ENCODE results near the gene HABP4.

The HABP4 gene

GRCh38 chr9:96519095-96519494 lies 69.1 kb downstream of the HABP4 start:
- H3K79me2 ChIP-seq = no peaks in the 10 kb centered on the region
- no peak overlapping the region for H3K4me2 ChIP-seq (ENCODE audit: low read length)
- H3K27ac ChIP-seq = no peak overlapping the region
- no peak for TF ChIP-seq CTCF (IDR thresholded peaks at IDR 0.05)
- no peaks in the 10 kb centered on the region for H3K4me1 ChIP-seq
- no peaks in the 10 kb centered on the region for H3K36me3 ChIP-seq (ENCODE audit: control insufficient read depth, insufficient read depth, low read length)
- H3K27me3 ChIP-seq (ENCODE audit: control insufficient read depth, insufficient read depth, low read length) = no peaks in the 10 kb centered on the region
- H2AFZ ChIP-seq = no peak overlapping the region
- no peak overlapping the region for H3K4me3 ChIP-seq (ENCODE audit: low read depth, low read length)
- H3K9me3 ChIP-seq (ENCODE audit: control insufficient read depth, low read length) = no peaks in the 10 kb centered on the region
- H3K9ac ChIP-seq = no peak overlapping the region

GRCh38 chr9:96519787-96520186 lies 69.8 kb downstream of the HABP4 start:
- H3K4me3 ChIP-seq (ENCODE audit: low read depth, low read length) = no peak overlapping the region
- H3K27me3 ChIP-seq (ENCODE audit: control insufficient read depth, insufficient read depth, low read length) = no peaks in the 10 kb centered on the region
- H2AFZ ChIP-seq = no peak overlapping the region
- no peak overlapping the region for H3K9ac ChIP-seq
- TF ChIP-seq CTCF (IDR thresholded peaks at IDR 0.05) = no peak
- no peaks in the 10 kb centered on the region for H3K4me1 ChIP-seq
- no peak overlapping the region for H3K4me2 ChIP-seq (ENCODE audit: low read length)
- no peak overlapping the region for H3K27ac ChIP-seq
- H3K79me2 ChIP-seq = no peaks in the 10 kb centered on the region
- H3K9me3 ChIP-seq (ENCODE audit: control insufficient read depth, low read length) = no peaks in the 10 kb centered on the region
- no peaks in the 10 kb centered on the region for H3K36me3 ChIP-seq (ENCODE audit: control insufficient read depth, insufficient read depth, low read length)

GRCh38 chr9:96522366-96522765 lies 72.4 kb downstream of the HABP4 start:
- Histone ChIP-seq H3K27ac (no peak overlapping the region), H3K4me1 (no peaks in the 10 kb centered on the region), H3K4me3 (ENCODE audit: low read depth, low read length) (no peak overlapping the region), H3K9ac (no peak overlapping the region), H3K79me2 (no peaks in the 10 kb centered on the region), H3K36me3 (ENCODE audit: control insufficient read depth, insufficient read depth, low read length) (no peaks in the 10 kb centered on the region), H3K4me2 (ENCODE audit: low read length) (no peak overlapping the region), H2AFZ (no peak overlapping the region), H3K27me3 (ENCODE audit: control insufficient read depth, insufficient read depth, low read length) (no peaks in the 10 kb centered on the region), H3K9me3 (ENCODE audit: control insufficient read depth, low read length) (no peaks in the 10 kb centered on the region)
- TF ChIP-seq CTCF (IDR thresholded peaks at IDR 0.05) = no peak

GRCh38 chr9:96523374-96523773 lies 73.4 kb downstream of the HABP4 start:
- H3K4me3 ChIP-seq (ENCODE audit: low read depth, low read length) = no peak overlapping the region
- no peak for TF ChIP-seq CTCF (IDR thresholded peaks at IDR 0.05)
- H3K9me3 ChIP-seq (ENCODE audit: control insufficient read depth, low read length) = no peaks in the 10 kb centered on the region
- no peaks in the 10 kb centered on the region for H3K36me3 ChIP-seq (ENCODE audit: control insufficient read depth, insufficient read depth, low read length)
- H3K79me2 ChIP-seq = no peaks in the 10 kb centered on the region
- no peaks in the 10 kb centered on the region for H3K4me1 ChIP-seq
- no peak overlapping the region for H3K4me2 ChIP-seq (ENCODE audit: low read length)
- no peak overlapping the region for H3K27ac ChIP-seq
- no peak overlapping the region for H3K9ac ChIP-seq
- H3K27me3 ChIP-seq (ENCODE audit: control insufficient read depth, insufficient read depth, low read length) = no peaks in the 10 kb centered on the region
- no peak overlapping the region for H2AFZ ChIP-seq

GRCh38 chr9:96524045-96524444 lies 74.1 kb downstream of the HABP4 start:
- Histone ChIP-seq H3K27ac (no peak overlapping the region), H3K9ac (no peak overlapping the region), H3K27me3 (ENCODE audit: control insufficient read depth, insufficient read depth, low read length) (no peaks in the 10 kb centered on the region), H3K36me3 (ENCODE audit: control insufficient read depth, insufficient read depth, low read length) (no peaks in the 10 kb centered on the region), H3K4me2 (ENCODE audit: low read length) (no peak overlapping the region), H3K9me3 (ENCODE audit: control insufficient read depth, low read length) (no peaks in the 10 kb centered on the region), H2AFZ (no peak overlapping the region), H3K4me1 (no peaks in the 10 kb centered on the region), H3K79me2 (no peaks in the 10 kb centered on the region), H3K4me3 (ENCODE audit: low read depth, low read length) (no peak overlapping the region)
- TF ChIP-seq CTCF (IDR thresholded peaks at IDR 0.05) = no peak

All from parathyroid adenoma (tissue), 2 donors.